HuH-7 (cell line): Measurements from ENCODE around the gene BPI.
A peak's percentile ranks its signal among the peaks of the same experiment; 100 is the strongest.
"Not testable (repeated sequence)": the region's sequence is repeated elsewhere in the genome, so short reads cannot be mapped to it uniquely, and the experiment has no call there.

Experiments used
- DNase-seq: peaks from one replicate; pipeline ENCODE4 v3.0.0; 2011; ENCODE audit warnings: low spot score

BPI gene

GRCh38 chr20:38363004-38363747 is 59.2 kb downstream of the BPI start:
- no peak for DNase-seq

GRCh38 chr20:38369389-38369788 is 65.4 kb downstream of the BPI start:
- DNase-seq, result no peak

GRCh38 chr20:38372806-38373205 is 68.8 kb downstream of the BPI start:
- DNase-seq, result no peak

- DNase-seq, result peak; percentile 62
Measured at GRCh38 chr20:38373231-38373867, 69.4 kb downstream of the BPI start.

- DNase-seq, result no peak
Measured at GRCh38 chr20:38373898-38374297, 69.9 kb downstream of the BPI start.

- no peak for DNase-seq
Measured at GRCh38 chr20:38377039-38377685, 73.2 kb downstream of the BPI start.

- not testable (repeated sequence) for DNase-seq
Measured at GRCh38 chr20:38377838-38378237, 73.9 kb downstream of the BPI start.

GRCh38 chr20:38383147-38383546 is 79.2 kb downstream of the BPI start:
- DNase-seq, result no peak

GRCh38 chr20:38386004-38386403 is 82.0 kb downstream of the BPI start:
- no peak for DNase-seq

- DNase-seq, result no peak
Measured at GRCh38 chr20:38386851-38387250, 82.9 kb downstream of the BPI start.
